ENCODE results near the gene CBX3. TPM values are rescaled to one million over a fixed set of nuclear protein-coding genes. Genes with fewer than 3 reads are reported as not detected.

CBX3 gene
- total RNA-seq, 1 experiment from 2014 or later = 231 TPM

GRCh38 chr7:26197153-26198115, 4.1 kb upstream of the CBX3 start:
- Histone ChIP-seq H3K4me1 (replicated peaks) (peaks cover 21% of the 10 kb centered on the region), H3K27me3 (replicated peaks) (no peaks in the 10 kb centered on the region), H3K9me3 (replicated peaks) (no peaks in the 10 kb centered on the region), H3K36me3 (peaks cover 88% of the 10 kb centered on the region), H3K27ac (peak overlapping the region; percentile 3; the same call in 1 of the 2 replicates), H3K4me3 (peak overlapping the region; percentile 86)
- DNase-seq (ENCODE audit: low read depth in 1 of 2, low spot score in 2 of 2) = peak in 1 of 2 experiments; percentile 46

- peak overlapping the region; percentile 97; the same call in 1 of the 2 replicates for H3K27ac ChIP-seq
- H3K9me3 ChIP-seq (replicated peaks) = no peaks in the 10 kb centered on the region
- peaks cover 21% of the 10 kb centered on the region for H3K4me1 ChIP-seq (replicated peaks)
- peak overlapping the region; percentile 86 for H3K4me3 ChIP-seq
- peaks cover 88% of the 10 kb centered on the region for H3K36me3 ChIP-seq
- no peaks in the 10 kb centered on the region for H3K27me3 ChIP-seq (replicated peaks)
- DNase-seq (ENCODE audit: low read depth in 1 of 2, low spot score in 2 of 2) = peak in 1 of 2 experiments; percentile 45
These were observed 3.3 kb upstream of the CBX3 start for GRCh38 chr7:26198133-26198780.

GRCh38 chr7:26198781-26199169, 2.8 kb upstream of the CBX3 start:
- Histone ChIP-seq H3K4me3 (peak overlapping the region; percentile 86), H3K36me3 (peaks cover 88% of the 10 kb centered on the region), H3K27ac (peak overlapping the region; percentile 97; the same call in 1 of the 2 replicates), H3K9me3 (replicated peaks) (no peaks in the 10 kb centered on the region), H3K4me1 (replicated peaks) (peaks cover 21% of the 10 kb centered on the region), H3K27me3 (replicated peaks) (no peaks in the 10 kb centered on the region)
- peak in 1 of 2 experiments; percentile 44 for DNase-seq (ENCODE audit: low read depth in 1 of 2, low spot score in 2 of 2)

- Histone ChIP-seq H3K9me3 (replicated peaks) (no peaks in the 10 kb centered on the region), H3K4me3 (peak overlapping the region; percentile 86), H3K4me1 (replicated peaks) (peaks cover 24% of the 10 kb centered on the region), H3K27ac (peak overlapping the region; percentile 97), H3K36me3 (peaks cover 87% of the 10 kb centered on the region), H3K27me3 (replicated peaks) (no peaks in the 10 kb centered on the region)
- DNase-seq (ENCODE audit: low read depth in 1 of 2, low spot score in 2 of 2) = peak in 1 of 2 experiments; percentile 58
These were observed 2.1 kb upstream of the CBX3 start for GRCh38 chr7:26199301-26200037.

DNA sequence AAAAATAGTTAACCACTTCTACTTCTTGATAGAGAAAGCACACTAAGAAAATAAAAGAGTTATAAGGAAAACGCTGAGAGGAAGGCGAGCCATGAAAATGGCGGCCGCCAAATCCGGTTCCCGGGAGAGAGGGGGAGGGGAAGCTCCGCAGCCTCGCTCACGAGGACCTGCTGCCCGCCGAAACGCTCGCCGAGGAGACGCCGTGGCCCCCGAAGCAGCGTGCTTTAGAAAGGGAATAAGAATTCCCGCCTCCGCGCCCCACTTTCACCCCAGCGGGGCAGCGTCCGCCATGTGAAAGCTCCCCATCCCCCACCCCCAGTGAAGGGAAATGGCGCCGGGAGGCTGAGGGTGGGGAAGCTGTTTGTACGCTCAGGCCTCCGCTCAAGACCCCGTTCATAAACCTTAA, 1.5 kb upstream of the CBX3 start:
- H3K4me1 ChIP-seq (replicated peaks) = peaks cover 25% of the 10 kb centered on the region
- H3K9me3 ChIP-seq (replicated peaks) = no peaks in the 10 kb centered on the region
- H3K4me3 ChIP-seq = peak overlapping the region; percentile 86
- H3K27me3 ChIP-seq (replicated peaks) = no peaks in the 10 kb centered on the region
- H3K36me3 ChIP-seq = peaks cover 87% of the 10 kb centered on the region
- H3K27ac ChIP-seq = peak overlapping the region; percentile 97
- peak; percentile 67 to 90 for DNase-seq (ENCODE audit: low read depth in 1 of 2, low spot score in 2 of 2)

GRCh38 chr7:26200444-26201246, 900 bp upstream of the CBX3 start, which contains the start of gene HNRNPA2B1:
Gene HNRNPA2B1 (minus strand): TSS chr7:26200746. CDS start chr7:26200577, 169 bp downstream.
- Histone ChIP-seq H3K36me3 (peaks cover 87% of the 10 kb centered on the region), H3K4me3 (peak within 1 kb of the TSS; percentile 86), H3K4me1 (replicated peaks) (peaks cover 21% of the 10 kb centered on the region), H3K27me3 (replicated peaks) (no peaks in the 10 kb centered on the region), H3K27ac (peak within 1 kb of the TSS; percentile 99), H3K9me3 (replicated peaks) (no peaks in the 10 kb centered on the region)
- peak; percentile 96 to 100 for DNase-seq (ENCODE audit: low read depth in 1 of 2, low spot score in 2 of 2)

GRCh38 chr7:26202019-26202990, 760 bp downstream of the CBX3 start:
- Histone ChIP-seq H3K4me3 (peak overlapping the region; percentile 86), H3K36me3 (peaks cover 86% of the 10 kb centered on the region), H3K4me1 (replicated peaks) (peaks cover 5% of the 10 kb centered on the region), H3K9me3 (replicated peaks) (no peaks in the 10 kb centered on the region), H3K27me3 (replicated peaks) (no peaks in the 10 kb centered on the region), H3K27ac (peak overlapping the region; percentile 99)
- peak; percentile 39 to 58 for DNase-seq (ENCODE audit: low read depth in 1 of 2, low spot score in 2 of 2)

DNA sequence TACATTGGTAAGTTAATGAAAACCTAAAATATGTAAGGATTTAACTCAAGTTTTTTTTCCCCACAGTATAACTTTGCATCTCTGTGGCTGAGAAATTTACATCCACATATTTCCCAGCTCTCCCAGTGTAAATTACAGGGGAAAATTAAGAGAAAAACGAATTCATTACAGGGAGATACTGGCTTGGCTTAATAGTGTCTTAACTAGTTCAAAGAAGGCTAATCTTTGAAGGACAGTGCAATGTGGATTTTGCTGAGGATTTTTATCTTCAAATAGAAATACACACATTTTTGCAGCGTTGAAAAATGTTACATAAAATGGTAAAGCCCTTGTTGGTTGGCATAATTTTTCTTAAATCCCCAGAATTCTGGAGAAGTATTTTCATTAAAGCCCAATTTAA, 1.5 kb downstream of the CBX3 start:
- Histone ChIP-seq H3K27ac (peak overlapping the region; percentile 99; the same call in 1 of the 2 replicates), H3K27me3 (replicated peaks) (no peaks in the 10 kb centered on the region)

GRCh38 chr7:26208040-26208439, 6.5 kb downstream of the CBX3 start:
- Histone ChIP-seq H3K27me3 (replicated peaks) (no peaks in the 10 kb centered on the region), H3K36me3 (peaks cover 94% of the 10 kb centered on the region), H3K9me3 (replicated peaks) (no peaks in the 10 kb centered on the region), H3K4me1 (replicated peaks) (peaks cover 4% of the 10 kb centered on the region), H3K27ac (no peak overlapping the region), H3K4me3 (no peak overlapping the region)
- no peak for DNase-seq (ENCODE audit: low read depth in 1 of 2, low spot score in 2 of 2)

More for the DNA sequence above, 1.5 kb downstream of the CBX3 start:
- no peak for DNase-seq (ENCODE audit: low read depth in 1 of 2, low spot score in 2 of 2)
- peaks cover 4% of the 10 kb centered on the region for H3K4me1 ChIP-seq (replicated peaks)
- peaks cover 86% of the 10 kb centered on the region for H3K36me3 ChIP-seq
- H3K4me3 ChIP-seq = peak overlapping the region; percentile 86
- H3K9me3 ChIP-seq (replicated peaks) = no peaks in the 10 kb centered on the region

GRCh38 chr7:26212921-26213718, 11.6 kb downstream of the CBX3 start:
- H3K27ac ChIP-seq = no peak overlapping the region
- peaks cover 50% of the 10 kb centered on the region for H3K36me3 ChIP-seq
- H3K27me3 ChIP-seq (replicated peaks) = no peaks in the 10 kb centered on the region
- DNase-seq (ENCODE audit: low read depth in 1 of 2, low spot score in 2 of 2) = peak in 1 of 2 experiments; percentile 1
- H3K4me1 ChIP-seq (replicated peaks) = no peaks in the 10 kb centered on the region
- H3K9me3 ChIP-seq (replicated peaks) = no peaks in the 10 kb centered on the region
- no peak overlapping the region for H3K4me3 ChIP-seq

GRCh38 chr7:26213807-26214515, 12.4 kb downstream of the CBX3 start:
- no peak overlapping the region for H3K4me3 ChIP-seq
- no peaks in the 10 kb centered on the region for H3K9me3 ChIP-seq (replicated peaks)
- no peak for DNase-seq (ENCODE audit: low read depth in 1 of 2, low spot score in 2 of 2)
- no peak overlapping the region for H3K27ac ChIP-seq
- peaks cover 43% of the 10 kb centered on the region for H3K36me3 ChIP-seq
- no peaks in the 10 kb centered on the region for H3K4me1 ChIP-seq (replicated peaks)
- no peaks in the 10 kb centered on the region for H3K27me3 ChIP-seq (replicated peaks)

All from SJSA1 (cell line).